Head of caudate nucleus (tissue), 42 donors: ENCODE measurements around the gene NEURL3.
"Not testable (repeated sequence)": the region's sequence is repeated elsewhere in the genome, so short reads cannot be mapped to it uniquely, and the experiment has no call there.

Experiments used
- DNase-seq, 42 donors: peaks; one replicate each; pipeline versions ENCODE4 v3.0.0 to v3.0.0-alpha.2; 2020 to 2021; ENCODE audit warnings: mixed read lengths in 7 of 42
- intact Hi-C: fragments of 100-400 bp; cut with DNase I; formaldehyde crosslinking; loops from one replicate; pipeline ENCODE4 v1.15.0; 2022

NEURL3 gene, protein sequence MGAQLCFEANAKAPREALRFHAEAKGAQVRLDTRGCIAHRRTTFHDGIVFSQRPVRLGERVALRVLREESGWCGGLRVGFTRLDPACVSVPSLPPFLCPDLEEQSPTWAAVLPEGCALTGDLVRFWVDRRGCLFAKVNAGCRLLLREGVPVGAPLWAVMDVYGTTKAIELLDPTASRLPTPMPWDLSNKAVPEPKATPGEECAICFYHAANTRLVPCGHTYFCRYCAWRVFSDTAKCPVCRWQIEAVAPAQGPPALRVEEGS

GRCh38 chr2:96505231-96505889, at the start of gene NEURL3:
NEURL3 (minus strand) TSS chr2:96505357; CDS start chr2:96505286, 71 bp downstream.
- peak in 3 of 42 donors; percentile 2 to 31 (median 27) for DNase-seq
- intact Hi-C loops = loop anchor here (5.0 kb wide), 3 partner anchors 98 to 198 kb away; partner anchors contain the start of gene SNRNP200

- peak; percentile 54 to 91 (median 78) for DNase-seq
- intact Hi-C loops = no loop called here
These were observed 49.4 kb upstream of the NEURL3 start for GRCh38 chr2:96554293-96555145.

DNA sequence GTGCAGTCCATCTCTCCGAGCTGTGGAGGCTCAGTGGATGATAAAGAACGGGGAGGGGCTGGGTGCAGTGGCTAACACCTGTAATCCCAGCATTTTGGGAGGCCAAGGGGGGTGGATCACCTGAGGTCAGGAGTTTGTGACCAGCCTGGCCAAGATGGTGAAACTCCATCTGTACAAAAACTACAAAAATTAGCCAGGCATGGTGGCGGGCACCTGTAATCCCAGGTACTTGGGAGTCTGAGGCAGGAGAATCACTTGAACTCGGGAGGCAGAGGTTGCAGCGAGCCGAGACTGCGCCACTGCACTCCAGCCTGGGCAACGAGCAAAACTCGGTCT, 48.8 kb upstream of the NEURL3 start:
- DNase-seq, intact Hi-C loops: not testable (repeated sequence)

DNA sequence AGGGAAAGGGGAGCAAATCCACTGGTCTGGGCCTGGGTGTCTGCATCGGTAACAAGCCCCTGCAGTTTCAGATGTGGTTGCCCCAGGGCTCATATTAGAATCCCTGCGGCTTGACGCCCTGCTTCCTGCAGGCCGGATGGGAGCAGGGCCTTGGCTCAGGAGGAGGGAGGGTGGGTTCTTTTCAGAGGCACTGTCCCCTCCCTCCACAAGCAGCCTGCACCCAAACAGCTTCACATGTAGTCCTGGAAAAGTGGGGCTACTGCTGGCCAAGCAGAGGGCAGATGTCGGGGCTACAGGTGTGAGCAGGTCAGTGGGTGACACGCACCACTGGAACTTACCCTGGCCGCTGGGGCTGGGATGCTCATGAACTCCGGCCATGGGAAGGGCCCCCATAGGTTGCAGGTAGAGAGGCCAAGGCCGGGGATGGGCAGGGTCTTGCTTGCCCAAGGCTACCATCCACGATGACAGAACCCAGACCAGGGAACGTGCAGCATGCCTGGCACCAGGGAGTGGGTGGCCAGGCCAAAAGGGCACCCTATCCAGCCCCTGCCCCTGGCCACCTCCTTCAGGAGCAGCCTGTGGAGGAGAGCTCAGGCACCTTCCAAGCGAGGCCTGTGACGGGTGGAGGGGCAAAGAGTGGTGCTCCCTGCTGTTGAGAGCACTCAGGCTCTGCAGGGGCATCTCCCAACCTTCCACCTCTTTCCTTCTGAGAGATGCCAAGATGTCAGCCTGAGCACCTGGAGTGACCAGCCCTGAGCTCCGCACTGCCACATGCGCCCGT, 48.2 kb upstream of the NEURL3 start:
- intact Hi-C loops = no loop called here
- no peak for DNase-seq

DNA sequence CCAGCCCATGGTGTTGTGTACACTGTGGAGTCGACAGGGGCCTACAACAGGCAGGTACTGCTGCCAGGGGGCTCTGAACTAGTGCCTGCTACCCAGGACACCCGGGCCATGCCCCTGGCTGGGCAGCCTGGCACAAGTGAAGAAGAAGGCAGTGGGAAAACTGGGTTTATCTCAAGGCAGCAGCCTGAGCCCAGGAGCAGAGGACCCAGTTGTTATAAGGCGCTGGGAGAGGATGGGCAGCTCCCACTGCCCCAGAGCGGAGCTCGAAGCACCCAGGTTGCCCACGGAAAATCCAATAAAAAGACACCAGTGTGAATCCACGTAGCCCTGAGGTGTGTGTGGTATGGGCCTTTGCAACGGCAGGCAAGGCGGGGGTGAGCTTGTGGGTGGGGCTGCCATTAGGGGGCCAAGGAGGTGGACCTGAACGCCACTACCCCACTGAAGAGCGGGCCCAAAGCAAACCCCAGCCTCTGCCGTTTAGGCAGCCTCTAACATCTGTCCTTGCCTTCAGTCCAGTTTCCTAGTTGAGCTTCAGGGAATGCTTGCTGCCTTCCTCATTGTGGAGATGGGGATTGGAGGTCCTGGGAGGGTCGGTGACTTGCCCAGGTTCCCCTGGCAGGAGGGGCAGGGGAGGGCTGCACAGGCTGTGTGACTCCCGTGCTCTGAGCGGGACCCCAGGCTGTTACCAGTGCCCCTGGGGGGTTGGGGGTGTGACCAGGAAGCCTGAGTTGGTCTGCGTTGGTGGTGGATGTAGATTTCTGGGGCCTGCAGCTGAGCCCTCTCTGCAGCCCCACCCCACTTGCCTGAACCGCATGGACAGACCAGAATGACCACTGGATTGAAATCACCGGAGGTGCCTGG, 47.4 kb upstream of the NEURL3 start:
- DNase-seq = peak in 2 of 42 donors; percentile 1 to 12
- intact Hi-C loops = no loop called here

- intact Hi-C loops = no loop called here
- DNase-seq = peak in 1 of 42 donors; percentile 13
These were observed 46.6 kb upstream of the NEURL3 start for GRCh38 chr2:96551605-96552314.

DNA sequence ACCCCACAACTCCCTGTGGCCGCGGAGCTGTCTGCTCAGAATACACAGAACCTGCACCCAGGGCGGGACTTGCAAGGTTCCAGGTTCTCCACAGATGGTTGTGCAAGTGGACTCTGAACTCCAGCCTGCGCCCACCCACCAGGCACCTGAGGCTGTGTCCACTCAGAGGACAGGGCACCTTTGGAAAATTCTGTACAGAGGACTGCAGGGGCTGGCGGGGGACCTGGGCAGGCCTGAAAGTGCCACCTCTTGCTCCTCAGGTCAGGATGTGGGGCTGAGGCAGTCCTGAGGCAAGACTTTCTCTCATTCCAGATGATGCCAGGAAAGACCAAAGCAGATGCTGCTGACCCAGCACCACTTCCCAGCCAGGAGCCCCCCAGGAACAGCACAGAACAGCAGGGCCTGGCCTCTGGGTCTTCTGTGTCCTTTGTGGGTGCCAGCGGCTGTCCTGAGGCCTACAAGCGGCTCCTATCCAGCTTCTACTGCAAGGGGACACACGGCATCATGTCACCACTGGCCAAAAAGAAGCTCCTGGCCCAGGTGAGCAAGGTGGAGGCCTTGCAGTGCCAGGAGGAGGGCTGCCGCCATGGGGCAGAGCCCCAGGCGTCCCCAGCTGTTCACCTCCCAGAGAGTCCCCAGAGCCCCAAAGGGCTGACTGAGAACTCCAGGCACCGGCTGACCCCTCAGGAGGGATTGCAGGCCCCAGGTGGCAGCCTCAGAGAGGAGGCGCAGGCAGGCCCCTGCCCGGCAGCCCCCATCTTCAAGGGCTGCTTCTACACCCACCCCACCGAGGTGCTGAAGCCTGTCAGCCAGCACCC, 45.8 kb upstream of the NEURL3 start:
- intact Hi-C loops = no loop called here
- DNase-seq = peak in 1 of 42 donors; percentile 11

GRCh38 chr2:96549967-96550786, 45.0 kb upstream of the NEURL3 start:
- intact Hi-C loops = no loop called here

GRCh38 chr2:96549466-96549785, 44.3 kb upstream of the NEURL3 start:
- intact Hi-C loops = no loop called here
- peak in 1 of 42 donors; percentile 9 for DNase-seq

More at GRCh38 chr2:96549967-96550786, 45.0 kb upstream of the NEURL3 start:
- peak in 1 of 42 donors; percentile 10 for DNase-seq

- intact Hi-C loops = no loop called here
- peak in 1 of 42 donors; percentile 23 for DNase-seq
These were observed 43.7 kb upstream of the NEURL3 start for GRCh38 chr2:96548558-96549465.

- intact Hi-C loops = no loop called here
- peak in 1 of 42 donors; percentile 12 for DNase-seq
These were observed 42.6 kb upstream of the NEURL3 start for GRCh38 chr2:96547731-96548171.

- intact Hi-C loops = no loop called here
- no peak for DNase-seq
These were observed 42.1 kb upstream of the NEURL3 start for GRCh38 chr2:96547203-96547641.

DNA sequence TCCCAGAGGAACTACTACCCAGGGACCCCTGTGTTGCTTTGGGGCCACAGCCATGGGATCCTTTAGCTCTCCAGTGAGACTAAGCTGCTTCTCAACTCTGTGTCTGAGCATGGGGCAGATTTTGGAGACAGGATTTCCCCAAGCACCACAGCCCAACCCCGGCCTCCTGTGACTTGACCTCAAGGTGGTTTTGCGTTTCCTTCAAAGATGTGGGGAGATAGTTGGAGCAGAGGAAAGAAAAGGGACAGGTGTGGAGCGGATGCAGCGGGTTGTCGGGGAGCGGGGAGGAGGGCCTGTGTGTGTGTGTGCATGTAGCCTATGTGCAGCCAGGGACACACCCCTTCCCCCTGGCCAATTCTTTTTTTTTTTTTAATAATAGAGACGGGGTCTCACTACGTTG, 41.6 kb upstream of the NEURL3 start:
- intact Hi-C loops = no loop called here
- no peak for DNase-seq

GRCh38 chr2:96546321-96546720, 41.2 kb upstream of the NEURL3 start:
- no peak for DNase-seq
- intact Hi-C loops = no loop called here
